Keratinocyte (primary cell): Measurements from ENCODE around the gene ISYNA1.

Source experiments
- CTCF ChIP-seq, 3 experiments: IDR thresholded peaks in 1 of 3; conservative IDR thresholded peaks in 1 of 3; optimal IDR thresholded peaks in 1 of 3; 2 replicates in 2 of 3; 3 replicates in 1 of 3; pipeline versions ENCODE3 to v1.5.1; 2011; ENCODE audit warnings: low read length in 3 of 3, mild to moderate bottlenecking in 3 of 3, moderate library complexity in 2 of 3, control low read depth in 1 of 3, inconsistent platforms in 1 of 3; ENCODE audit not compliant: insufficient read depth in 2 of 3; ENCODE audit errors: extremely low read depth in 1 of 3
- EZH2 ChIP-seq: IDR thresholded peaks from one replicate; pipeline ENCODE4 v1.6.1; 2012; ENCODE audit warnings: inconsistent platforms, mild to moderate bottlenecking, low read length, moderate library complexity

GRCh38 chr19:18401580-18402112 lies 36.3 kb downstream of the ISYNA1 start:
- TF ChIP-seq CTCF (optimal IDR thresholded peaks at IDR 0.05 in 1 of 3, IDR thresholded peaks at IDR 0.05 in 1 of 3, conservative IDR thresholded peaks at IDR 0.05 in 1 of 3; ENCODE audit: extremely low read depth in 1 of 3, insufficient read depth in 2 of 3, low read length in 3 of 3) (peak; percentile 47 to 62 (median 60)), EZH2 (no peak)
